ENCODE measurements around the gene HIPK2. TPM values are rescaled to one million over a fixed set of nuclear protein-coding genes. Genes with fewer than 3 reads are reported as not detected.

HIPK2 gene
- total RNA-seq, 1 donor = 7.3 TPM

- no peak for TF ChIP-seq CTCF (IDR thresholded peaks at IDR 0.05; ENCODE audit: insufficient read depth, low read depth, low read length)
- no peak for DNase-seq (ENCODE audit: low read depth)
- H3K4me3 ChIP-seq (ENCODE audit: low read depth, low read length) = no peak overlapping the region
Observed at GRCh38 chr7:139582130-139582650, 195.6 kb downstream of the HIPK2 start.

- no peak for DNase-seq (ENCODE audit: low read depth)
- no peak overlapping the region for H3K4me3 ChIP-seq (ENCODE audit: low read depth, low read length)
- TF ChIP-seq CTCF (IDR thresholded peaks at IDR 0.05; ENCODE audit: insufficient read depth, low read depth, low read length) = no peak
Observed at GRCh38 chr7:139580435-139580834, 197.4 kb downstream of the HIPK2 start.

GRCh38 chr7:139576179-139576973 lies 201.4 kb downstream of the HIPK2 start:
- no peak for DNase-seq (ENCODE audit: low read depth)
- no peak overlapping the region for H3K4me3 ChIP-seq (ENCODE audit: low read depth, low read length)
- TF ChIP-seq CTCF (IDR thresholded peaks at IDR 0.05; ENCODE audit: insufficient read depth, low read depth, low read length) = no peak

GRCh38 chr7:139575338-139575680 lies 202.5 kb downstream of the HIPK2 start:
- no peak for TF ChIP-seq CTCF (IDR thresholded peaks at IDR 0.05; ENCODE audit: insufficient read depth, low read depth, low read length)
- no peak for DNase-seq (ENCODE audit: low read depth)
- H3K4me3 ChIP-seq (ENCODE audit: low read depth, low read length) = no peak overlapping the region

- no peak overlapping the region for H3K4me3 ChIP-seq (ENCODE audit: low read depth, low read length)
- DNase-seq (ENCODE audit: low read depth) = no peak
- no peak for TF ChIP-seq CTCF (IDR thresholded peaks at IDR 0.05; ENCODE audit: insufficient read depth, low read depth, low read length)
Observed at GRCh38 chr7:139574618-139575337, 203.0 kb downstream of the HIPK2 start.

GRCh38 chr7:139573871-139574270 lies 203.9 kb downstream of the HIPK2 start:
- H3K4me3 ChIP-seq (ENCODE audit: low read depth, low read length) = no peak overlapping the region
- TF ChIP-seq CTCF (IDR thresholded peaks at IDR 0.05; ENCODE audit: insufficient read depth, low read depth, low read length) = no peak
- no peak for DNase-seq (ENCODE audit: low read depth)

All from fibroblast of villous mesenchyme (primary cell).